Epithelial cell of proximal tubule (primary cell): ENCODE measurements around the gene TUT7. TPM values are rescaled to one million over a fixed set of nuclear protein-coding genes. Genes with fewer than 3 reads are reported as not detected.

Source experiments
- DNase-seq: peaks from one replicate; pipeline ENCODE4 v3.0.0-alpha.2; 2011; ENCODE audit warnings: low read depth
- H3K4me3 ChIP-seq: 2 replicates; pipeline ENCODE4 v1.5.1; 2011; ENCODE audit warnings: low read depth, mild to moderate bottlenecking, low read length
- total RNA-seq: library from RNA; depleted of rRNA; stranded (reverse); fragments of >200 nt; gene quantifications from 2 replicates; pipeline ENCODE4 v1.2.3, GENCODE V29; 2015
- TF ChIP-seq, protein P1 (sequence below): conservative IDR thresholded peaks from 2 replicates; pipeline ENCODE4 v1.5.1; 2012; ENCODE audit warnings: low read depth, mild to moderate bottlenecking, low read length

The TUT7 gene
- total RNA-seq, 1 donor from 2014 or later: 25.4 TPM

DNA sequence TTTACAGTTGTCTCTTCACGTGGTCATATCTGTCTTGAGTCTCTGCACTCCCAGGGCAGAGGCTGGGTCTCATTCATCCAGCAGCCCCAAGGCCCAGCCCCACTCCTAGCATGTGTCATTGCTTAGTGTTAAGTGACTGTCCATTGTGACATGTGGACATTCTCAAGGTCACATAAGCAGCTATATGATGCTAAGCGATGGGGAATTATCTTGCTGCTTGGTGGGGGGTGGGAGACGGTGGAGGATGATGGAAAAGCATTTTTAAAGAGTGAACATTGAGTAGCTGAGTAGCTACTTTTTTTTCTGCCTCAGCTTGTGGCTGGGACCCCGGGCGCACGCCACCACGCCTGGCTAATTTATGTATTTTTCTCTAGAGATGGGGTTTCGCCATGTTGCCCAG lies 94.7 kb downstream of the TUT7 start, which contains the start of gene C9orf153:
Gene C9orf153 (minus strand): TSS at position 101 of the 400 bp plus-strand sequence. CDS start 30,054 bp downstream, outside the sequence.
- no peak for DNase-seq

DNA sequence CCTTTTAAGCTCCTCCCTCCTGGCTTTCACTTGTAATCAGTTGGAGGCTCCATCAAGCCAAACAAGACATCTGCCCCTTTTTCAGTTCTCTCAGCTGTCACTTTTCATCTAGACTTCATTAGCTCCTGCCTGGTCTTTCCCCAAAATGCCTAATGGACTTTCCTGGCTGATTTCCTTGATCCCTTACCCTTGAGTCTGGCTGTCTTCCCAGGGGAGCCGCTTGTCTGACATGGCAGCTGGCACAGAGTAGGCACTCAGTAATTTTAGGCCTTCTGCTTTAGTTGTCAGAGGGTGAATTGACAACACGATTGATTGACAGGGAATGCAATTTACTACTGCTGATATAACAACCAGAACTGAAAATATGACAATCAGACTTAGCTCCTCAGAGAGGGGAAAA lies 96.8 kb downstream of the TUT7 start:
- DNase-seq: no peak
- no peak overlapping the region for H3K4me3 ChIP-seq
- TF ChIP-seq, protein P1, sequence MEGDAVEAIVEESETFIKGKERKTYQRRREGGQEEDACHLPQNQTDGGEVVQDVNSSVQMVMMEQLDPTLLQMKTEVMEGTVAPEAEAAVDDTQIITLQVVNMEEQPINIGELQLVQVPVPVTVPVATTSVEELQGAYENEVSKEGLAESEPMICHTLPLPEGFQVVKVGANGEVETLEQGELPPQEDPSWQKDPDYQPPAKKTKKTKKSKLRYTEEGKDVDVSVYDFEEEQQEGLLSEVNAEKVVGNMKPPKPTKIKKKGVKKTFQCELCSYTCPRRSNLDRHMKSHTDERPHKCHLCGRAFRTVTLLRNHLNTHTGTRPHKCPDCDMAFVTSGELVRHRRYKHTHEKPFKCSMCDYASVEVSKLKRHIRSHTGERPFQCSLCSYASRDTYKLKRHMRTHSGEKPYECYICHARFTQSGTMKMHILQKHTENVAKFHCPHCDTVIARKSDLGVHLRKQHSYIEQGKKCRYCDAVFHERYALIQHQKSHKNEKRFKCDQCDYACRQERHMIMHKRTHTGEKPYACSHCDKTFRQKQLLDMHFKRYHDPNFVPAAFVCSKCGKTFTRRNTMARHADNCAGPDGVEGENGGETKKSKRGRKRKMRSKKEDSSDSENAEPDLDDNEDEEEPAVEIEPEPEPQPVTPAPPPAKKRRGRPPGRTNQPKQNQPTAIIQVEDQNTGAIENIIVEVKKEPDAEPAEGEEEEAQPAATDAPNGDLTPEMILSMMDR: no peak

More for the DNA sequence above, 94.7 kb downstream of the TUT7 start, which contains the start of gene C9orf153:
- H3K4me3 ChIP-seq: no peak within 1 kb of the TSS
- TF ChIP-seq, protein P1: no peak

DNA sequence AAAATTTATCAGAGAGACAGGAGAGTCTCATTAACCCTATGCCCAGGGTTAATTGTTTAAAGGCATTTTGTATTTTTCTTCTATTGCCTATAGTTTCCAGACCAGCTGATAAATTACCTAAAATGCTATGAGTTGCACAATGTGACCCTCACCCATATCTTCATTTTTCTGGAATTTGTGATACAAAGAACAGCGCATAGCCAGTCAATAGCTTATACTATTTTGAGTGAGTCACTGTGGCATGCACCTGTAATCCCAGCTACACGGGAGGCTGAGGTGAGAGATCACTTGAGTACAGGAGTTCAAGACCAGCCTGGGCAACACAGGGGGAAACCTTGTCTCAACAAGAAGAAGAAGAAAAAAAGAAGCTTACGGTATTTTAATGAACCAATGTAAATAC lies 97.6 kb downstream of the TUT7 start:
- no peak for DNase-seq
- H3K4me3 ChIP-seq: no peak overlapping the region
- TF ChIP-seq, protein P1: no peak

DNA sequence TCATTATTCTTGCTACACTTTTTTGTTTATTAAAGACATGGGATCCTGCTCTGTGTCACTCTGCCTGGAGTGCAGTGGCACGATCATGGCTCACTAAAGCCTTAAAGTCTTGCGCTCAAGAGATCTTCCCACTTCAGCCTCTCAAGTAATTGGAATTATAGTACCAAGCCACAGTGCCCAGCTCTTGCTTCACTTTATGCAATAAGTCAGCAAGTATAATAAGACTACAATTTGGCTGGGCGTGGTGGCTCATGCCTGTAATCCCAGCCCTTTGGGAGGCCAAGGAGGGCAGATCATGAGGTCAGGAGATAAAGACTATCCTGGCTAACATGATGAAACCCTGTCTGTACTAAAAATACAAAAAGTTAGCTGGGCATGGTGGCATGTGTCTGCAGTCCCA lies 100.6 kb downstream of the TUT7 start:
- DNase-seq: no peak
- TF ChIP-seq, protein P1: no peak
- no peak overlapping the region for H3K4me3 ChIP-seq

DNA sequence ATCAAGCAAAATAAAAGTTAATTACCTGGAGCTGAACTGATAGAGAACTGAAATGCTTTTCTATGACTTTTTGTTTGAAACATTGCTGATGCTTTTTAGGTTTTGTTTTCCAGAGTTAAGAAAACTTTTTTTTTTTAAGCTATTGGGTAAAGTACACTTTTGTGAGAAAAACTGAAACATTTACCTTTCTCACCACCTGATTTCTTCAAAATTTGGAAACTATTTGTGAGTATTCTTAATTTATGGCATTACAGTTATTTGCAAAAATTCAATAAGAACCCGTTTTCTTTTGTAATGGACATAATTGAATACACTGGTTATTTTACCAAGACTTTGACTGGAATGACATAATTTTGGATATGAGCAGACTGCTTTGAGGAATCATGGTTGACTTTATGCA lies 101.3 kb downstream of the TUT7 start:
- no peak overlapping the region for H3K4me3 ChIP-seq
- TF ChIP-seq, protein P1: no peak
- DNase-seq: peak; percentile 2

DNA sequence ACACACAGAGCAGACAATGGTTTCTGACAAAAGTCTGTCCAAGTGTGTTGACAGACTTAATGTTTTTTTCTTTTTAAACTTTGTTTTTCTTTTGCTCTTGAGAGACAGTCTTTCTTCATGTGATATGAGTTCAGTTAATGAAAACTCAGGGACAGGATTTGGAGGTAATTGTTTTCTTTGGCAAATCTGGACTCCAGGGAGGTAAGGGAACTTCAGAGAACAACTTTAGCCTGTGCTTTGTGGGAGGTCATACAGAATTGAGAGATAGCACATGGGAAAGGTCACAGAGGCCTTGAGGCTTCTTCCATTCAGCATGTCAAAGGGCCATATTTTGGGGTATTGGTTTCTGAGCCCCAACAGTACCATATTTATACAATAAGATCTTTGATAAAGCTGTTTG lies 104.1 kb downstream of the TUT7 start:
- DNase-seq: no peak
- no peak overlapping the region for H3K4me3 ChIP-seq
- TF ChIP-seq, protein P1: no peak

DNA sequence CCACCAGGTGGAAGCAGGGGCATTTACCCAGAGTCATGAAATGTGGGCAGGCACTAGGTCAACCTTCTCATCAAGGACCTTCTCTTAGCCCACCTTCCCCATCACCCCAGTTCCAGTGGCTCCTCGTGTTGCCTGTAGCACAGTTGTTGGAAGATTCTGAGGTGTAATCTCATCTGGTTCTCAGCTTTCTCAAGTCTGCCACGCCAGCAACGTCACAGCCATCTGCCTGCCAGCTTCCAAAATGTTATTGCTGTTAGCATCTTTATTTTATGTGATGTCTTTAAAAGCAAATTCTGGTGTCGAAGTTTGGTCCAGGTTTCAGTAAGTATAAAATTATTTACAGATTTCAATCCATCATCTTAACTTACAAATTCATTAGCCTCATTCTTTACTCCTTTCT lies 105.5 kb downstream of the TUT7 start:
- no peak overlapping the region for H3K4me3 ChIP-seq
- DNase-seq: no peak
- TF ChIP-seq, protein P1: no peak
